ENCODE results near the gene KRT4.

KRT4 gene

DNA sequence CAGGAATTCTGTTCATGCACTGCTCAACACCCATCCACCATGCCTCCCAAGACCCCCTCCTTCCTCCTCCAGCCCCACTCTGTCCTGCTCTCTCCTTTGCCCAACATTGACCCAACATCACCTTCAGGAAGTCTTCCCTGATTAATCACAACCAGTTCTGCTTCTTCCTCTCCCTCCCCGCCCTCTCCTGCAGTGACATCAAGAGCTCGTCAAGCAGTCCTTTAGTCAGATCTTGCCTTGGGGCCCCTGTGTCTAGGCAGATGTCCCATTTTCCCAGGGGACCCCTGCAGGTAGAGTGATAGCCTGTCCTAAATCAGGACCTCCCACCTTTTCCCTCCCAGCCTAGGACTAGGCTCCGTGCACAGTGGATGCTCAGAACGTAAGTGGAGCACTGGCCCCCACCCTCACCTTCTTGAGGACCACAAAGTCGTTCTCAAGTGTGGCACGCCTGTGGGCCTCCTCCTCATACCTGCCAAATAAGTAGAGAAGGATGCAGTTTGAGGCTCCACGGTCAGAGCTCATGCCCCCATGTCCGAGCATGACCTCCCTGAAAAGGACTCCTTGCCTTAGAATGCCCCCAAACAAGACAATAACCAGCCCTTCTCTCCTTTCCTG is 32.5 kb upstream of the KRT4 start:
- H3K4me3 Mint-ChIP-seq = no peak overlapping the region
- H3K36me3 Mint-ChIP-seq (ENCODE audit: insufficient read depth) = no peaks in the 10 kb centered on the region
- H3K27me3 Mint-ChIP-seq = peaks cover 30% of the 10 kb centered on the region
- H3K27ac Mint-ChIP-seq (ENCODE audit: low read depth) = no peak overlapping the region
- DNase-seq (ENCODE audit: low spot score in 2 of 2) (no peak), ATAC-seq (replicated peaks; ENCODE audit: extremely low read depth, poor library complexity, severe bottlenecking) (no peak)
- H3K4me1 Mint-ChIP-seq = peaks cover 6% of the 10 kb centered on the region
- no peaks in the 10 kb centered on the region for H3K9me3 Mint-ChIP-seq

GRCh38 chr12:52845946-52846345 is 32.0 kb upstream of the KRT4 start:
- Mint-ChIP-seq H3K4me1 (peaks cover 6% of the 10 kb centered on the region), H3K36me3 (ENCODE audit: insufficient read depth) (no peaks in the 10 kb centered on the region), H3K9me3 (no peaks in the 10 kb centered on the region), H3K27me3 (peaks cover 24% of the 10 kb centered on the region), H3K27ac (ENCODE audit: low read depth) (no peak overlapping the region), H3K4me3 (no peak overlapping the region)
- DNase-seq (ENCODE audit: low spot score in 2 of 2) (no peak), ATAC-seq (replicated peaks; ENCODE audit: extremely low read depth, poor library complexity, severe bottlenecking) (no peak)

GRCh38 chr12:52844386-52844785 is 30.5 kb upstream of the KRT4 start:
- no peaks in the 10 kb centered on the region for H3K9me3 Mint-ChIP-seq
- H3K36me3 Mint-ChIP-seq (ENCODE audit: insufficient read depth) = no peaks in the 10 kb centered on the region
- H3K27me3 Mint-ChIP-seq = peaks cover 31% of the 10 kb centered on the region
- DNase-seq (ENCODE audit: low spot score in 2 of 2) (no peak), ATAC-seq (replicated peaks; ENCODE audit: extremely low read depth, poor library complexity, severe bottlenecking) (no peak)
- H3K27ac Mint-ChIP-seq (ENCODE audit: low read depth) = no peak overlapping the region
- H3K4me3 Mint-ChIP-seq = no peak overlapping the region
- H3K4me1 Mint-ChIP-seq = peaks cover 6% of the 10 kb centered on the region

DNA sequence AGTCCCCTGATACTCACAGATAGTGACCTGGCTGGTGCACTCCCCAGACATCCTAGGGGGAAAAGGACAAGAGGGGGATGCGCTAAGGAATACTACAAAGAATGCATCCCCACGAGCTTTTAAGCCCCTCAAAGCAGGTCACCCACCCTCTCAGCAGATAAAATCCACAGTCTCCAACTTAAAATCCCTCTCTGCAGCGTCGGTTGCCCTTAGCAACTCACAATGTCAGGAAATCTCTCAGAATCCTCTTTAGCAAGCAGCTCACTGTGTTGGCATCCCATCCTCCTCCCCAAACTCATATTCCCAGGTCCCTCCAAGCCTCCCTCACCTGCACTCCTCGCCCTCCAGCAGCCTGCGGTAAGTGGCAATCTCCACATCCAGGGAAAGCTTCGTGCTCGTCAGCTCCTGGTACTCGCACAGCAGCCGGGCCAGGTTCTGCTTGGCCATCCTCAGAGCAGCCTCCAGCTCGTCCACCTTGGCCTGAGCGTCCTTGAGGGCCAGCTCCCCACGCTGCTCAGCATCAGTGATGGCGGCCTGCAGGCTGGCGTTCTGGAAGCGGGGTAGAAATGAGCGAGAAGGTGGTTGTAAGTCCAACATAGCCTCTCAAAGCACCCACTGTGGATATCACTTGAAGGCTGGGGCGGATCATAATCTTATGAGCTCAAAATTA is 25.7 kb upstream of the KRT4 start:
- no peaks in the 10 kb centered on the region for H3K9me3 Mint-ChIP-seq
- DNase-seq (ENCODE audit: low spot score in 2 of 2) (no peak), ATAC-seq (replicated peaks; ENCODE audit: extremely low read depth, poor library complexity, severe bottlenecking) (no peak)
- H3K27me3 Mint-ChIP-seq = peaks cover 40% of the 10 kb centered on the region
- H3K36me3 Mint-ChIP-seq (ENCODE audit: insufficient read depth) = no peaks in the 10 kb centered on the region
- peaks cover 26% of the 10 kb centered on the region for H3K4me1 Mint-ChIP-seq
- H3K27ac Mint-ChIP-seq (ENCODE audit: low read depth) = no peak overlapping the region
- H3K4me3 Mint-ChIP-seq = no peak overlapping the region

DNA sequence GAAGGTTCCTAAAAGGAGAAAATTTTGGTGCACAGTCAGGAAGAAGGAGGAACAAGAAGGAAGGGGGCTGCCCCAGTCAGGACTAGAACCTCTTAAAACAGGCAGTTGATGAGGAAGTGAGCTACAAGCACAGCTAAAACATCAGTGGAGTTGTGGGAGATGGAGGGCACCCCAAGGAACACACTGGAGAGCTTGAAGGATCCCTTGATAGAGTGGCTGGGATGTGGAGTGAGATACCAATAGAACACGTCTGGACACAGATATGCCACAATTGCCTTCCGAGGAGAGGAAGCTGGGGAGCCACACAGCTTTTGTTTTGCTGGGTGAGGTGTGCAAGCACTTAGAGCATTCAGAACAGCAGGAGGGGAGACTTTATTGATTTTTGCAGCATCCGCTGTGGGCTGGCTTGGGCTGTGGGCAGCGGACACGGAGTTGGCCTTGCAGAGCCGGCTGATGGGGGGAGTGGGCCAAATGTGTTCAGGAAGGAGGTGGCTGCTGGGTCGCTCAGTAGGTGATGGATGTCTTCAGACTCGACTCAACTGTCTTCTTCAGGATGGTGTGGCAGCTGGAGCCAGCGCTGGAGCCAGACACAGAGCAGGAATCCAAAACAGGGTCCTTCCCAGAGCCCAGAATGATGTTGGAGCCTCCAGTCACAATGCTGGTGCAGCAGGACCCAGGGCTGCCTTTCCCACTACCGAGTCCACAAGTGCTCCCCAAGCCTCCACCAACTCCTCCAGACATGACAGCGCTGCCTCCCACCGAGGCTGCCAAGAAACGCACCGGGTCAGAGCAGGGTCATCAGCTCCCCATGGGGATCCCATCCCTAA is 24.9 kb upstream of the KRT4 start:
- DNase-seq (ENCODE audit: low spot score in 2 of 2) (no peak), ATAC-seq (replicated peaks; ENCODE audit: extremely low read depth, poor library complexity, severe bottlenecking) (no peak)
- peaks cover 26% of the 10 kb centered on the region for H3K4me1 Mint-ChIP-seq
- H3K4me3 Mint-ChIP-seq = no peak overlapping the region
- no peaks in the 10 kb centered on the region for H3K9me3 Mint-ChIP-seq
- H3K27me3 Mint-ChIP-seq = peaks cover 40% of the 10 kb centered on the region
- no peak overlapping the region for H3K27ac Mint-ChIP-seq (ENCODE audit: low read depth)
- H3K36me3 Mint-ChIP-seq (ENCODE audit: insufficient read depth) = no peaks in the 10 kb centered on the region

GRCh38 chr12:52837781-52838608 is 24.1 kb upstream of the KRT4 start:
- Mint-ChIP-seq H3K27me3 (peaks cover 40% of the 10 kb centered on the region), H3K9me3 (no peaks in the 10 kb centered on the region), H3K36me3 (ENCODE audit: insufficient read depth) (no peaks in the 10 kb centered on the region), H3K27ac (ENCODE audit: low read depth) (peak overlapping the region; percentile 22), H3K4me3 (no peak overlapping the region), H3K4me1 (peaks cover 26% of the 10 kb centered on the region)
- ATAC-seq (replicated peaks; ENCODE audit: extremely low read depth, poor library complexity, severe bottlenecking) (no peak), DNase-seq (ENCODE audit: low spot score in 2 of 2) (no peak)

DNA sequence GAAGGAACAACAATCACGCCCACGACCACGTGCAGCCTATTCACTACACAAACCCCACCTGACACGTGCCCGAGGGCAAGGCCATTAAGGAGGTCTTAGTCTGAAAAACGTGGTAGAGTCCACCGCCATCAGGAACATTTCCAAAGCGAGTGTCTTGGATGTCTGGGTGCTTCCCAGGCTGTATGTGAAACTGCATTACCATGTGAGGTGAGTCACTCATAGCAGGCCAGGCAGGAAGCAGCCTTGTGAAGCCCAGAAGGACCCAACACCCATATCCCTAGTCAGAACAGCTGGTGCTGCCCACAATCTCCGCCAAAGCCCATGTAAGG is 23.5 kb upstream of the KRT4 start:
- ATAC-seq (replicated peaks; ENCODE audit: extremely low read depth, poor library complexity, severe bottlenecking) (no peak), DNase-seq (ENCODE audit: low spot score in 2 of 2) (no peak)
- H3K9me3 Mint-ChIP-seq = no peaks in the 10 kb centered on the region
- no peaks in the 10 kb centered on the region for H3K36me3 Mint-ChIP-seq (ENCODE audit: insufficient read depth)
- H3K4me1 Mint-ChIP-seq = peaks cover 22% of the 10 kb centered on the region
- H3K4me3 Mint-ChIP-seq = no peak overlapping the region
- H3K27me3 Mint-ChIP-seq = peaks cover 40% of the 10 kb centered on the region
- H3K27ac Mint-ChIP-seq (ENCODE audit: low read depth) = peak overlapping the region; percentile 14

- Mint-ChIP-seq H3K36me3 (ENCODE audit: insufficient read depth) (no peaks in the 10 kb centered on the region), H3K4me1 (peaks cover 20% of the 10 kb centered on the region), H3K27me3 (peaks cover 40% of the 10 kb centered on the region), H3K9me3 (no peaks in the 10 kb centered on the region), H3K4me3 (peak overlapping the region; percentile 3), H3K27ac (ENCODE audit: low read depth) (peak overlapping the region; percentile 58)
- DNase-seq (ENCODE audit: low spot score in 2 of 2) (no peak), ATAC-seq (replicated peaks; ENCODE audit: extremely low read depth, poor library complexity, severe bottlenecking) (peak; percentile 34)
Observed at GRCh38 chr12:52836491-52837412, 22.8 kb upstream of the KRT4 start.

- ATAC-seq (replicated peaks; ENCODE audit: extremely low read depth, poor library complexity, severe bottlenecking) (peak; percentile 91), DNase-seq (ENCODE audit: low spot score in 2 of 2) (peak in 1 of 2 donors; percentile 28)
- no peaks in the 10 kb centered on the region for H3K9me3 Mint-ChIP-seq
- H3K27ac Mint-ChIP-seq (ENCODE audit: low read depth) = peak overlapping the region; percentile 58
- H3K27me3 Mint-ChIP-seq = peaks cover 40% of the 10 kb centered on the region
- peak overlapping the region; percentile 3 for H3K4me3 Mint-ChIP-seq
- H3K4me1 Mint-ChIP-seq = peaks cover 20% of the 10 kb centered on the region
- H3K36me3 Mint-ChIP-seq (ENCODE audit: insufficient read depth) = no peaks in the 10 kb centered on the region
Observed at GRCh38 chr12:52836042-52836466, 22.1 kb upstream of the KRT4 start.

DNA sequence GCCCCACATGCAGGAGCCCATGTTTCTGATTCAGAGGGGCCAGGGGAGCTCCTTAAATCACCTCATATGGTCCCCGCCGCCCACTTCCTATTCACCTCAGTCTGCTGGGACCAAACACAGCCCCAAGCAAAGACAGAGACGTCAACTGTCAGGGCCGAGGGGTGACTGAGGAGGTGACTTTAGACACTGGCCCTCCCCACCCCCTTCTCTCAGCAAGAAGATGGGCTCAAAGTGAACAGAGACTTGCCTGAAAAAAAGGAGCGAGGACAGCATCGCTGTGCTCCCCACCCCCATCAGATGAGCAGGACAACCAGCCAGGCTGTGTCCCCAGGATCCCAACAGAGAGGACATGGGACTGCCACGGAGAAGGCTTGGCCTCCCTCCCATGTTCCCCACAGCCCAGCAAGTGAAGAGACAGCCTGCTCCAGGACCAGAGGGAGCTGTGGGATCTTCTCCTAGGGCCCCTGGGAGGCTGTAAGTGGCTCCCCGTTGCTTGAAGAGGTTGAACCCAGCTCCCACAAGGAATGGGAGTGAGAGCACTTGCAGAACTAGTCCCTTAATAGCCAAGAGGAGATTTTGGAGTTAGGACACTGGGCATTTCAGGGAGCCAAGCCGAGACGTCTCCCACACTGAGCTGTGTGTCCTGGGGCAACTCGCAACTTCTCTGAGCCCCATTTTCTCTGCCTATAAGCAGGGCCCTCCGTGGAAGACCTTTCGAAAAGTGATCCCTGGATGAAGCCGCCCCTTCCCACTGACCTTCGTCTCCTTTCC is 21.5 kb upstream of the KRT4 start:
- H3K36me3 Mint-ChIP-seq (ENCODE audit: insufficient read depth) = no peaks in the 10 kb centered on the region
- peaks cover 20% of the 10 kb centered on the region for H3K4me1 Mint-ChIP-seq
- peak overlapping the region; percentile 58 for H3K27ac Mint-ChIP-seq (ENCODE audit: low read depth)
- no peaks in the 10 kb centered on the region for H3K9me3 Mint-ChIP-seq
- peaks cover 37% of the 10 kb centered on the region for H3K27me3 Mint-ChIP-seq
- DNase-seq (ENCODE audit: low spot score in 2 of 2) (no peak), ATAC-seq (replicated peaks; ENCODE audit: extremely low read depth, poor library complexity, severe bottlenecking) (no peak)
- peak overlapping the region; percentile 3 for H3K4me3 Mint-ChIP-seq

GRCh38 chr12:52834727-52835001 is 20.7 kb upstream of the KRT4 start:
- no peaks in the 10 kb centered on the region for H3K36me3 Mint-ChIP-seq (ENCODE audit: insufficient read depth)
- H3K4me3 Mint-ChIP-seq = no peak overlapping the region
- DNase-seq (ENCODE audit: low spot score in 2 of 2) (no peak), ATAC-seq (replicated peaks; ENCODE audit: extremely low read depth, poor library complexity, severe bottlenecking) (no peak)
- no peak overlapping the region for H3K27ac Mint-ChIP-seq (ENCODE audit: low read depth)
- H3K9me3 Mint-ChIP-seq = no peaks in the 10 kb centered on the region
- peaks cover 20% of the 10 kb centered on the region for H3K4me1 Mint-ChIP-seq
- peaks cover 29% of the 10 kb centered on the region for H3K27me3 Mint-ChIP-seq

Data from central memory CD8-positive, alpha-beta T cell (primary cell).